Activated naive CD8-positive, alpha-beta T cell treated with anti-CD3 and anti-CD28 coated beads, Interleukin-2, amount 50 U/mL, for 24 hours (primary cell): ENCODE results near the gene TAS2R41.
"Not testable (repeated sequence)": the region's sequence is repeated elsewhere in the genome, so short reads cannot be mapped to it uniquely, and the experiment has no call there.

Experiments used
- ATAC-seq: fragments of 150-1000 bp; cut with Tn5 transposase; one replicate; pipeline ENCODE4 v1.10.0; 2021
- DNase-seq: peaks from one replicate; pipeline ENCODE4 v3.0.0; 2021
- H3K27ac Mint-ChIP-seq: one replicate; pipeline ENCODE4 v1.8.0; 2021; ENCODE audit warnings: mild to moderate bottlenecking, mixed read lengths
- H3K27me3 Mint-ChIP-seq: one replicate; pipeline ENCODE4 v1.8.0; 2021; ENCODE audit warnings: mixed read lengths
- H3K36me3 Mint-ChIP-seq: one replicate; pipeline ENCODE4 v1.8.0; 2021; ENCODE audit warnings: low read depth, mixed read lengths
- H3K4me1 Mint-ChIP-seq: one replicate; pipeline ENCODE4 v1.8.0; 2021; ENCODE audit warnings: mixed read lengths
- H3K4me3 Mint-ChIP-seq: one replicate; pipeline ENCODE4 v1.8.0; 2021; ENCODE audit warnings: mild to moderate bottlenecking, moderate library complexity, mixed read lengths
- H3K9me3 Mint-ChIP-seq: one replicate; pipeline ENCODE4 v1.8.0; 2021; ENCODE audit warnings: mixed read lengths

The TAS2R41 gene

DNA sequence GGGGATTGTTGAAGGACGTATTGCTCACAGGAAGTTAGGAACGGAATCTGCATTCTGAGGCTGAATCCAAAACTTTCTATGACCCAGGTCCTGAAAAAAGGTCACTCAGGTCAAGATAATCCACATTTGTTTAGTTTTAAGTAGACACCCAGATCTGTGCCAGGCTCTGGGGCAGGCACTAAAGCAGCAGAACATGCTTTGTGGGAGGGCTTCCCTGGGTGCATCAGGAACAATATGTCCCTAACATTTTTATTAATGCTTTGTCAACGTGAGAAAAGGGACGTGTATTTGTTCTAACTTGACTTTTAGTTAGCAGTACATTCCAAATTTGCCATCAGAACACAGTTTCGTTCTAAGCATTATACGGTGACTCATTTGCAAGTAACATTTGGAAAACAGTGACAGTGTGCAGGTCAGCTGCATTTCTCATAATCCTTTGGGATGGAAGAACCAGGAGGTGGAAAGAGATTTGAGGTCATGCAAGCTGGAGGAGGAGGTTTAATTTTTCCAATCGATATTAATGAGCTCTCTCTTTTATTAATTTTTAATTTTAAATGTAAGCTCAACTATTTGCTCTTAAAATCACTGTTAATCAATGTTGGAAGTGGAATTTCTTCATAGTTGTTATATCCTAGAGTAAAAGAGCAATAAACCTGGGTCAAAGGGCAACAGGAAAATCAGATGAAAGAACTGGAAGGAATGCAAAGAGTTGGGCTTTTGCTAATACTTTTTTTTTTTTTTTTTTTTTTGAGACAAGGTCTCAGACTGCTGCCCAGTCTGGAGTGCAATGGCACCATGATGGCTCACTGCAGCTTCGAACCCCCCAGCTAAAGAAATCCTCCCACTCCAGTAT, 35.0 kb downstream of the TAS2R41 start:
- no peak overlapping the region for H3K4me3 Mint-ChIP-seq

DNA sequence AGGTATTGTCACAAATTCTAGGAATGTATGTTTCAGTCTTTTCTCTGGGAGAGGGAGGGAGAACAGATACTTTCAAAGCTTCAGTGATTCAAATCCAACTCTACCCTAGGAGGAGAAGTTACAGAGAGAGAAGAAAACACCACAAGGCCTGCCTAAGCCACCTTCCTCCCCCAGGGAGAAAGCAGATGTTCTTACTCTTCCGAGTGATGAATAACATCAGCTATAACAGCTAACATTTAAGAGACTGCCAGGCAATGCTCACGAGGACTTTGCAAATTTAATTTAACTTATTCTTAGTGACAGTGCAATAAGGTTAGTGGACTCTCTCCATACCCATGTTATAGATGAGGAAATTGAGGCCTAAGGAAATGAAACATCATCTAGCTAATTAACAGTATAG, 36.8 kb downstream of the TAS2R41 start:
- Mint-ChIP-seq H3K4me1 (peaks cover 8% of the 10 kb centered on the region), H3K36me3 (peaks cover 3% of the 10 kb centered on the region), H3K9me3 (no peaks in the 10 kb centered on the region), H3K4me3 (no peak overlapping the region), H3K27me3 (no peaks in the 10 kb centered on the region), H3K27ac (no peak overlapping the region)
- ATAC-seq: no peak
- no peak for DNase-seq

More for the DNA sequence above, 35.0 kb downstream of the TAS2R41 start:
- no peak overlapping the region for H3K27ac Mint-ChIP-seq
- DNase-seq (no peak), ATAC-seq (no peak)
- no peaks in the 10 kb centered on the region for H3K27me3 Mint-ChIP-seq
- no peaks in the 10 kb centered on the region for H3K9me3 Mint-ChIP-seq
- H3K36me3 Mint-ChIP-seq: peaks cover 3% of the 10 kb centered on the region
- peaks cover 8% of the 10 kb centered on the region for H3K4me1 Mint-ChIP-seq

- Mint-ChIP-seq H3K9me3 (no peaks in the 10 kb centered on the region), H3K27ac (no peak overlapping the region), H3K27me3 (no peaks in the 10 kb centered on the region), H3K36me3 (peaks cover 3% of the 10 kb centered on the region), H3K4me1 (peaks cover 8% of the 10 kb centered on the region), H3K4me3 (no peak overlapping the region)
- no peak for DNase-seq
- ATAC-seq: no peak
Observed at GRCh38 chr7:143514995-143515735, 37.5 kb downstream of the TAS2R41 start.

DNA sequence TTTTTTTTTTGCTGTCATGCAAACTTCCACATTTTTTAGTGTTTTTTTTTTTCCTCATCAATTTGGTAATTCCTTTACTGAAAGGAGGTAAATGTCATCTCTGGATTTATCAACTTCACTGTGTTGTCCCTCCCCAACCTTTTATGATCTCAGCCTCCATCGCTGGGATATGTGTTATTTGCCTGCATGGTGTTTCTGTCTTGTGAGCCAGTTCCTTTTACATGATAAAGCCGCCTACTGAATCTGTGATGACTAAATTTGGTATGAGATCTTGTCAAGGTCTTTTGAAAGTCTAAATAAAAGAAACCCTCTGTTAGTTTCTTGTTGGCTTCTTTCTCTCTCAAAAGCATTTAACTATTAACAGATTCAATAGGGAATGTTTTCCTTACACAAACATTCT, 39.3 kb downstream of the TAS2R41 start:
- H3K27me3 Mint-ChIP-seq: no peaks in the 10 kb centered on the region
- DNase-seq (no peak), ATAC-seq (no peak)
- peaks cover 3% of the 10 kb centered on the region for H3K36me3 Mint-ChIP-seq
- no peak overlapping the region for H3K4me3 Mint-ChIP-seq
- peaks cover 8% of the 10 kb centered on the region for H3K4me1 Mint-ChIP-seq
- no peaks in the 10 kb centered on the region for H3K9me3 Mint-ChIP-seq
- no peak overlapping the region for H3K27ac Mint-ChIP-seq

GRCh38 chr7:143518521-143518920, 40.8 kb downstream of the TAS2R41 start:
- H3K27me3 Mint-ChIP-seq: no peaks in the 10 kb centered on the region
- H3K4me3 Mint-ChIP-seq: no peak overlapping the region
- no peak for ATAC-seq
- H3K27ac Mint-ChIP-seq: no peak overlapping the region
- peaks cover 3% of the 10 kb centered on the region for H3K36me3 Mint-ChIP-seq
- peaks cover 8% of the 10 kb centered on the region for H3K4me1 Mint-ChIP-seq
- no peaks in the 10 kb centered on the region for H3K9me3 Mint-ChIP-seq
- no peak for DNase-seq

GRCh38 chr7:143518941-143519340, 41.3 kb downstream of the TAS2R41 start:
- no peak for DNase-seq
- Mint-ChIP-seq H3K27me3 (no peaks in the 10 kb centered on the region), H3K4me1 (peaks cover 8% of the 10 kb centered on the region), H3K4me3 (no peak overlapping the region), H3K9me3 (no peaks in the 10 kb centered on the region), H3K27ac (no peak overlapping the region), H3K36me3 (no peaks in the 10 kb centered on the region)
- no peak for ATAC-seq

GRCh38 chr7:143519411-143520131, 41.9 kb downstream of the TAS2R41 start:
- Mint-ChIP-seq H3K4me1 (peaks cover 8% of the 10 kb centered on the region), H3K4me3 (no peak overlapping the region), H3K9me3 (no peaks in the 10 kb centered on the region), H3K36me3 (no peaks in the 10 kb centered on the region), H3K27ac (no peak overlapping the region), H3K27me3 (no peaks in the 10 kb centered on the region)
- DNase-seq: no peak
- ATAC-seq: no peak

DNA sequence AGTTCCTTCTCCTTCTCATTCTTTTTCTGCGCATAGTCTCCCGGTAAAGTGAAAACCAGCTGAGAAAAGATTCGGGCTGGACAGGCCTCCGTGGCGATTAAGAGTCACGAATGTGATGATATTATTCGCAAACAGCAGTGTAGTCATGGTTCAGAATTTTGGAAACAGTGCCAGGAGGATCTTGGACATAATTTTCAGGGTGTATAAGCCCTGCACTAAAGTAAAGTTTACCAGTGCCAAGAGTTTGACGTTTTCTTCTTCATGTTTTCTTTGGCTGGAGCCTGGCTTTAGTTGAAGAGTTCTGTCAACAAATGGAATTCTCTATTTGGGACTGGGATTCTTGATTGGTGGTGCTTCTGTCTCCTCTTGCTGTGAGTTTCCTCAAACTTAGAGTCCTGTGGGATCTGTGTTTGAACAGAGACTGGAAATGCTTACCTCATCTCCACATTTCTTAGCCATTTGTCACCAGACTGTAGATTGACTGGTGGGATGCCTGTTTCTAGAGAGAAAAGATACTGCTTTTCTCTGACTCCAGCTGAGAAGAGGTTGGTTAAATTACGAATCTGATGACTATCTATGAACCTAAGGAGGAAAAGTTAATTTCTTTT, 44.7 kb downstream of the TAS2R41 start:
- DNase-seq, H3K4me1 Mint-ChIP-seq, H3K27ac Mint-ChIP-seq, H3K27me3 Mint-ChIP-seq, H3K36me3 Mint-ChIP-seq, ATAC-seq, H3K4me3 Mint-ChIP-seq, H3K9me3 Mint-ChIP-seq: not testable (repeated sequence)
